B cell (primary cell): ENCODE results near the gene SMIM20. TPM values are rescaled to one million over a fixed set of nuclear protein-coding genes. Genes with fewer than 3 reads are reported as not detected.

Source experiments
- ATAC-seq: fragments of 200-7000 bp; cut with Tn5 transposase; one replicate; pipeline ENCODE4 v1.10.0; 2021; ENCODE audit warnings: low read depth, mild to moderate bottlenecking, moderate number of reproducible peaks, moderate library complexity
- CTCF ChIA-PET: fragments of 350-600 bp; sonication (Branson Sonifier 250); formaldehyde crosslinking; loops from one replicate; lab custom pipeline; 2021; ENCODE audit warnings: antibody characterized with exemption, inconsistent platforms; lab: Charles Lee
- POLR2A ChIA-PET: fragments of 350-600 bp; sonication (Branson Sonifier 250); formaldehyde crosslinking; loops from one replicate; lab custom pipeline; 2021; ENCODE audit warnings: antibody characterized with exemption; lab: Charles Lee
- DNase-seq: peaks from one replicate; pipeline ENCODE4 v3.0.0; 2013
- H2AFZ ChIP-seq: 2 replicates; pipeline ENCODE4 v1.6.1; 2012; ENCODE audit warnings: mild to moderate bottlenecking, low read depth, low read length; ENCODE audit not compliant: insufficient read depth, poor library complexity, severe bottlenecking
- H3K27ac ChIP-seq, 2 donors: 1 replicate in 1 of 2; 2 replicates in 1 of 2; pipeline ENCODE4 v1.5.1; 2012 to 2013; ENCODE audit warnings: low read length in 2 of 2, mild to moderate bottlenecking in 2 of 2, moderate library complexity in 1 of 2
- H3K27me3 ChIP-seq, 4 experiments: fragments of 200-600 bp in 1 of 4; sonication (generic) in 1 of 4; replicated peaks in 1 of 4; 1 replicate in 2 of 4; 2 replicates in 2 of 4; pipeline versions ENCODE4 v1.6.1 to v1.7.0; 2013 to 2016; ENCODE audit warnings: low read length in 3 of 4, mild to moderate bottlenecking in 2 of 4, mixed read lengths in 1 of 4, moderate library complexity in 1 of 4; ENCODE audit not compliant: insufficient read depth in 4 of 4, control insufficient read depth in 3 of 4; ENCODE audit errors: control extremely low read depth in 1 of 4
- H3K36me3 ChIP-seq, 2 experiments: replicated peaks in 1 of 2; 1 replicate in 1 of 2; 2 replicates in 1 of 2; pipeline versions ENCODE4 v1.6.1 to v1.7.1; 2013; ENCODE audit warnings: low read length in 1 of 2; ENCODE audit not compliant: insufficient read depth in 2 of 2, control insufficient read depth in 1 of 2; ENCODE audit errors: control extremely low read depth in 1 of 2, extremely low read depth in 1 of 2
- H3K4me1 ChIP-seq, 2 donors: fragments of 200-600 bp in 1 of 2; sonication (generic) in 1 of 2; 1 replicate in 1 of 2; 2 replicates in 1 of 2; pipeline versions ENCODE4 v1.5.1 to v1.6.1; 2013 to 2017; ENCODE audit warnings: low read length in 2 of 2; ENCODE audit not compliant: control insufficient read depth in 2 of 2, insufficient read depth in 2 of 2
- H3K4me2 ChIP-seq: replicated peaks from 2 replicates; pipeline ENCODE3; 2012; ENCODE audit warnings: mild to moderate bottlenecking, low read depth, low read length; ENCODE audit not compliant: poor library complexity, severe bottlenecking
- H3K4me3 ChIP-seq, 5 experiments: fragments of 200-600 bp in 1 of 5; sonication (generic) in 1 of 5; 1 replicate in 3 of 5; 2 replicates in 2 of 5; pipeline versions ENCODE4 v1.5.1 to v1.7.0; 2011 to 2016; ENCODE audit warnings: low read length in 4 of 5, mild to moderate bottlenecking in 4 of 5, low read depth in 2 of 5, control low read depth in 1 of 5, moderate library complexity in 1 of 5; ENCODE audit not compliant: insufficient read depth in 1 of 5; ENCODE audit errors: control extremely low read depth in 1 of 5, extremely low read depth in 1 of 5
- H3K79me2 ChIP-seq: fragments of 200-600 bp; sonication (generic); one replicate; pipeline ENCODE4 v1.6.0; 2016; ENCODE audit warnings: low read length; ENCODE audit not compliant: control insufficient read depth, insufficient read depth
- H3K9ac ChIP-seq: fragments of 200-600 bp; sonication (generic); 2 replicates; pipeline ENCODE4 v1.6.1; 2017; ENCODE audit warnings: mild to moderate bottlenecking, low read length, moderate library complexity
- H3K9me3 ChIP-seq, 3 donors: one replicate each; pipeline versions ENCODE4 v1.6.1 to v1.7.1; 2013; ENCODE audit warnings: low read length in 2 of 3; ENCODE audit not compliant: control insufficient read depth in 2 of 3, insufficient read depth in 1 of 3; ENCODE audit errors: control extremely low read depth in 1 of 3
- H4K20me1 ChIP-seq: 2 replicates; pipeline ENCODE4 v1.6.0; 2012; ENCODE audit warnings: mild to moderate bottlenecking, low read length; ENCODE audit not compliant: insufficient read depth, control insufficient read depth, poor library complexity, severe bottlenecking
- H3K27ac Mint-ChIP-seq: one replicate; pipeline ENCODE4 v1.8.0; 2021; ENCODE audit warnings: mixed read lengths
- H3K27me3 Mint-ChIP-seq: one replicate; pipeline ENCODE4 v1.8.0; 2021; ENCODE audit warnings: mixed read lengths
- H3K4me1 Mint-ChIP-seq: one replicate; pipeline ENCODE4 v1.8.0; 2021; ENCODE audit warnings: mixed read lengths
- H3K4me3 Mint-ChIP-seq: one replicate; pipeline ENCODE4 v1.8.0; 2021; ENCODE audit warnings: mixed read lengths
- H3K9me3 Mint-ChIP-seq: one replicate; pipeline ENCODE4 v1.8.0; 2022; ENCODE audit warnings: mixed read lengths; ENCODE audit not compliant: insufficient read depth
- EZH2 ChIP-seq: IDR thresholded peaks from 2 replicates; pipeline ENCODE4 v1.6.1; 2012; ENCODE audit warnings: borderline replicate concordance, low read depth, mild to moderate bottlenecking, moderate library complexity, low read length; ENCODE audit not compliant: insufficient read depth, poor library complexity, severe bottlenecking
- WGBS: methylation state at CpG from one replicate; pipeline ENCODE4 v1.1.5; 2013; ENCODE audit warnings: missing lambda C conversion rate; ENCODE audit not compliant: insufficient coverage; 5-methylcytosine and 5-hydroxymethylcytosine counted together
- intact Hi-C: fragments of 100-400 bp; cut with micrococcal nuclease; formaldehyde crosslinking; loops from one replicate; pipeline ENCODE4 v1.10.0; 2022
- polyA plus RNA-seq: library from polyadenylated mRNA; depleted of rRNA; stranded (reverse); fragments of >200 nt; gene quantifications from 2 replicates; pipeline ENCODE4 v1.2.3, GENCODE V29; 2012
- total RNA-seq, 2 donors: library from RNA; stranded (reverse); fragments of 120-200 nt in 1 of 2; gene quantifications; 1 replicate in 1 of 2; 2 replicates in 1 of 2; pipeline versions ENCODE4 v1.2.3 to v1.2.4, GENCODE V29; 2013 to 2022
- TF ChIP-seq, protein P1 (sequence below): fragments of 200-600 bp; IDR thresholded peaks from one replicate; pipeline ENCODE4 v1.8.0; 2022; ENCODE audit warnings: antibody characterized with exemption, mild to moderate bottlenecking

Gene SMIM20
- total and polyA plus RNA-seq, 2 donors (not counting 1 experiment from before 2014, with no cell fraction given), result 12.6 to 20.2 TPM

DNA sequence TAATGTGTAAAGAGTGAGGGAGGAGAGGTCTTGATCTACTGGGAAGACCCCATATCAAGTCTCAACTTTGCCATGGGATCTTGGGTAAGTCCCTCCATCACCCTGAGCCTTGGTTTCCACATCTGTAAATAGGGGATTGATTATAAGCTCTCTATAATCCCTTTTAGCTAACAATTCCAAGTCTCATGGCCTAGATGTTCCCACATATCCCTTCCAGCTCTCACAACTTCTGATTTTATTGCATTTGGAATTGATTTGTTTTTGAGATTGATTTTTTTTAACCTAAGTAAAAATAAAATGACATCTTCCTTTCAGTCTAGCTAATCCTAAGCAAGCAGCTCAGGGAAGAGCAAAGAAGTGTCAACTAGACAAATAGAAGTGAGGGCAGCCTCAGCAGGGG, 29.8 kb downstream of the SMIM20 start:
- Histone ChIP-seq H4K20me1 (no peaks in the 10 kb centered on the region), H3K9ac (no peak overlapping the region), H3K4me1 (peaks cover 0 to 4% of the 10 kb centered on the region in 2 donors), H2AFZ (no peak overlapping the region), H3K4me3 (no peak overlapping the region), H3K27ac (no peak overlapping the region), H3K79me2 (no peaks in the 10 kb centered on the region), H3K36me3 (no peaks in the 10 kb centered on the region), H3K9me3 (no peaks in the 10 kb centered on the region), H3K27me3 (no peaks in the 10 kb centered on the region), H3K4me2 (no peak overlapping the region)
- peaks cover 3% of the 10 kb centered on the region for H3K9me3 Mint-ChIP-seq
- H3K27me3 Mint-ChIP-seq, result peaks cover 20% of the 10 kb centered on the region
- ATAC-seq (no peak), DNase-seq (no peak)
- peaks cover 9% of the 10 kb centered on the region for H3K4me1 Mint-ChIP-seq
- ChIA-PET CTCF (interaction anchor here (0.7 to 1.3 kb wide), 3 partner anchors 10 to 44 kb away, joined by 3 to 4 read pairs (median 4); no protein-coding TSS in a partner anchor), POLR2A (no interaction called here)
- TF ChIP-seq, protein P1, sequence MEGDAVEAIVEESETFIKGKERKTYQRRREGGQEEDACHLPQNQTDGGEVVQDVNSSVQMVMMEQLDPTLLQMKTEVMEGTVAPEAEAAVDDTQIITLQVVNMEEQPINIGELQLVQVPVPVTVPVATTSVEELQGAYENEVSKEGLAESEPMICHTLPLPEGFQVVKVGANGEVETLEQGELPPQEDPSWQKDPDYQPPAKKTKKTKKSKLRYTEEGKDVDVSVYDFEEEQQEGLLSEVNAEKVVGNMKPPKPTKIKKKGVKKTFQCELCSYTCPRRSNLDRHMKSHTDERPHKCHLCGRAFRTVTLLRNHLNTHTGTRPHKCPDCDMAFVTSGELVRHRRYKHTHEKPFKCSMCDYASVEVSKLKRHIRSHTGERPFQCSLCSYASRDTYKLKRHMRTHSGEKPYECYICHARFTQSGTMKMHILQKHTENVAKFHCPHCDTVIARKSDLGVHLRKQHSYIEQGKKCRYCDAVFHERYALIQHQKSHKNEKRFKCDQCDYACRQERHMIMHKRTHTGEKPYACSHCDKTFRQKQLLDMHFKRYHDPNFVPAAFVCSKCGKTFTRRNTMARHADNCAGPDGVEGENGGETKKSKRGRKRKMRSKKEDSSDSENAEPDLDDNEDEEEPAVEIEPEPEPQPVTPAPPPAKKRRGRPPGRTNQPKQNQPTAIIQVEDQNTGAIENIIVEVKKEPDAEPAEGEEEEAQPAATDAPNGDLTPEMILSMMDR, result no peak
- TF ChIP-seq EZH2, result no peak
- intact Hi-C loops, result no loop called here
- no peak overlapping the region for H3K27ac Mint-ChIP-seq
- H3K4me3 Mint-ChIP-seq, result no peak overlapping the region

DNA sequence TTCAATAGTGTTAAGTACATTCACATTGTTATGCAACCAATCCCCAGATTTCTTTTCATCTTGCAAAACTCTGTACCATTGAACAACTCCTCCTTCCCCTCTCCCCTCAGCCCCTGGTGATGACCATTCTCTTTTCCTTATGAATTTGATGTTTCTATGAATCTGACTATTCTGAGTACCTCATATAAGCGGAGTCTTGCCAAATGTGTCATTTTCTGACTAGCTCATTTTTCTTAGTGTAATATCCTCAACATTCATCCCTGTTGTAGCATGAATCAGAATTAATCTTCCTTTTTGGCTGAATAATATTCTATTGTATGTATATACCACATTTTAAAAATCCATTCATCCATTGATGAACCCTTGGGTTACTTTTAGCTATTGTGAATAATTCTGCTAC, 34.0 kb downstream of the SMIM20 start:
- no CpG with 5 or more reads among the region's 1 CpG for WGBS
- CTCF ChIA-PET, result interaction anchor here (1.1 kb wide), 1 partner anchor 106 kb away, joined by 5 read pairs; no protein-coding TSS in a partner anchor
- H3K27ac ChIP-seq, result no peak overlapping the region
- no peaks in the 10 kb centered on the region for H3K4me1 Mint-ChIP-seq
- intact Hi-C loops, result no loop called here
- no peak overlapping the region for H3K27ac Mint-ChIP-seq
- no peak overlapping the region for H3K4me3 Mint-ChIP-seq
- no peak overlapping the region for H3K4me2 ChIP-seq
- no peaks in the 10 kb centered on the region for H3K9me3 Mint-ChIP-seq
- no peak overlapping the region for H3K9ac ChIP-seq
- TF ChIP-seq EZH2, result no peak
- TF ChIP-seq, protein P1, result no peak
- no peaks in the 10 kb centered on the region for H3K79me2 ChIP-seq
- no peaks in the 10 kb centered on the region for H3K27me3 ChIP-seq
- DNase-seq, result no peak
- peaks cover 0 to 3% (median 0%) of the 10 kb centered on the region in 3 donors for H3K9me3 ChIP-seq
- H3K27me3 Mint-ChIP-seq, result peaks cover 38% of the 10 kb centered on the region
- no peaks in the 10 kb centered on the region for H3K36me3 ChIP-seq
- H3K4me1 ChIP-seq, result no peaks in the 10 kb centered on the region
- H4K20me1 ChIP-seq, result no peaks in the 10 kb centered on the region
- H2AFZ ChIP-seq, result no peak overlapping the region
- POLR2A ChIA-PET, result no interaction called here
- no peak for ATAC-seq
- H3K4me3 ChIP-seq, result no peak overlapping the region
